Panc1 (cell line): ENCODE data around the gene CALM3.

Experiments
- POLR2AphosphoS5 ChIP-seq: IDR thresholded peaks from 2 replicates; pipeline ENCODE4 v1.6.1; 2012; ENCODE audit warnings: mild to moderate bottlenecking, low read depth, low read length, moderate library complexity
- SIN3A ChIP-seq: IDR thresholded peaks from 2 replicates; pipeline ENCODE4 v1.6.1; 2012; ENCODE audit warnings: low read depth, mild to moderate bottlenecking, low read length, moderate library complexity, borderline replicate concordance; ENCODE audit not compliant: insufficient read depth
- TF ChIP-seq, protein P1 (sequence below): fragments of 450-650 bp; IDR thresholded peaks from 2 replicates; pipeline ENCODE4 v1.5.1; 2017; ENCODE audit warnings: mild to moderate bottlenecking
- TF ChIP-seq, protein P2 (sequence below), 2 experiments: IDR thresholded peaks; 2 replicates each; pipeline ENCODE4 v1.6.1; 2011 to 2012; ENCODE audit warnings: low read depth in 2 of 2, control low read depth in 1 of 2, low read length in 1 of 2, mild to moderate bottlenecking in 1 of 2, moderate library complexity in 1 of 2; ENCODE audit not compliant: insufficient read depth in 1 of 2

DNA sequence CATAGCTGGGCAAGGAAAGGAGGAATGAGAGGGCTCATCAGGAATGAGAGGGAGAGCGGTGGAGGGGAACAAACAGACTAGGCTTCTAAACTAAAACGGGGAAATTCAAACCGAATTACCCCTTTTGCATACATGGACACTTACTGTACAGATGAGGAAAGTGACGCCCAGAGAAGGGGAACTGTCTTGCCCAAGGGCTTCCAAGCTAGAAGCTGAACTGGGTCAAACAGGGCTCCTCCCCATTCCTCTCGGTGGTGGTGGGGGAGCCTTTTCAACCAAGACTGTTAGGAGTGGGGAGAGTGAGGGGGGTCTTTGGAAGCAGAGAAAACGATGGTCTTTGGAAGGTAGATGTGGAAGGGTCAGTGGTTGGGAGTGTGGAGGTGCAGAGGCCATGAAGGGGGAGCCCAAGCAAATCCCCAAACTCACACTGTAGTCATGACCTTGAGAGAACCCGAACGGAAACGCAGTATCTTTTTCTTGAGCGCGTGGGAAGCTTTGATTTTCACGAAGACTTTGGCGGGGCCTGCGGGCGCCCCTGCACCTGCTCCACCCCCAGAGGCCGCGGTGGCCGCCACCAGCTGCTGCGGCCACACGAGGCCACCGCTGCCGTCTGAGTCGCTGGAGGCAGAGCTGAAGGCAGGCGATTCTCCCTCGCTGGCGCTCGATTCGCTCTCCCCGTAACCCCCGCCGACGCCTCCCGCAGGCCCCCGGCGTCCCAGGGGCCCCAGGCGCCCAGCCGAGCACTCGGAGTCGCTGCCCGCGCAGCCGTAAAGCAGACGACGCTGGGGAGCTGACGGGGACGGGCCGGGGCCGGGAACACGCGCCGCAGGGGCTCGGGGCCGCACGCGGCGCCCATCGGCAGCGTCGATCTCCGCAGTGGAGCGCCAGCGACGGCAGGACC, 47.2 kb downstream of the CALM3 start:
- TF ChIP-seq, protein P1, sequence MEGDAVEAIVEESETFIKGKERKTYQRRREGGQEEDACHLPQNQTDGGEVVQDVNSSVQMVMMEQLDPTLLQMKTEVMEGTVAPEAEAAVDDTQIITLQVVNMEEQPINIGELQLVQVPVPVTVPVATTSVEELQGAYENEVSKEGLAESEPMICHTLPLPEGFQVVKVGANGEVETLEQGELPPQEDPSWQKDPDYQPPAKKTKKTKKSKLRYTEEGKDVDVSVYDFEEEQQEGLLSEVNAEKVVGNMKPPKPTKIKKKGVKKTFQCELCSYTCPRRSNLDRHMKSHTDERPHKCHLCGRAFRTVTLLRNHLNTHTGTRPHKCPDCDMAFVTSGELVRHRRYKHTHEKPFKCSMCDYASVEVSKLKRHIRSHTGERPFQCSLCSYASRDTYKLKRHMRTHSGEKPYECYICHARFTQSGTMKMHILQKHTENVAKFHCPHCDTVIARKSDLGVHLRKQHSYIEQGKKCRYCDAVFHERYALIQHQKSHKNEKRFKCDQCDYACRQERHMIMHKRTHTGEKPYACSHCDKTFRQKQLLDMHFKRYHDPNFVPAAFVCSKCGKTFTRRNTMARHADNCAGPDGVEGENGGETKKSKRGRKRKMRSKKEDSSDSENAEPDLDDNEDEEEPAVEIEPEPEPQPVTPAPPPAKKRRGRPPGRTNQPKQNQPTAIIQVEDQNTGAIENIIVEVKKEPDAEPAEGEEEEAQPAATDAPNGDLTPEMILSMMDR: no peak
- TF ChIP-seq POLR2AphosphoS5 (no peak), SIN3A (no peak)
- TF ChIP-seq, protein P2, sequence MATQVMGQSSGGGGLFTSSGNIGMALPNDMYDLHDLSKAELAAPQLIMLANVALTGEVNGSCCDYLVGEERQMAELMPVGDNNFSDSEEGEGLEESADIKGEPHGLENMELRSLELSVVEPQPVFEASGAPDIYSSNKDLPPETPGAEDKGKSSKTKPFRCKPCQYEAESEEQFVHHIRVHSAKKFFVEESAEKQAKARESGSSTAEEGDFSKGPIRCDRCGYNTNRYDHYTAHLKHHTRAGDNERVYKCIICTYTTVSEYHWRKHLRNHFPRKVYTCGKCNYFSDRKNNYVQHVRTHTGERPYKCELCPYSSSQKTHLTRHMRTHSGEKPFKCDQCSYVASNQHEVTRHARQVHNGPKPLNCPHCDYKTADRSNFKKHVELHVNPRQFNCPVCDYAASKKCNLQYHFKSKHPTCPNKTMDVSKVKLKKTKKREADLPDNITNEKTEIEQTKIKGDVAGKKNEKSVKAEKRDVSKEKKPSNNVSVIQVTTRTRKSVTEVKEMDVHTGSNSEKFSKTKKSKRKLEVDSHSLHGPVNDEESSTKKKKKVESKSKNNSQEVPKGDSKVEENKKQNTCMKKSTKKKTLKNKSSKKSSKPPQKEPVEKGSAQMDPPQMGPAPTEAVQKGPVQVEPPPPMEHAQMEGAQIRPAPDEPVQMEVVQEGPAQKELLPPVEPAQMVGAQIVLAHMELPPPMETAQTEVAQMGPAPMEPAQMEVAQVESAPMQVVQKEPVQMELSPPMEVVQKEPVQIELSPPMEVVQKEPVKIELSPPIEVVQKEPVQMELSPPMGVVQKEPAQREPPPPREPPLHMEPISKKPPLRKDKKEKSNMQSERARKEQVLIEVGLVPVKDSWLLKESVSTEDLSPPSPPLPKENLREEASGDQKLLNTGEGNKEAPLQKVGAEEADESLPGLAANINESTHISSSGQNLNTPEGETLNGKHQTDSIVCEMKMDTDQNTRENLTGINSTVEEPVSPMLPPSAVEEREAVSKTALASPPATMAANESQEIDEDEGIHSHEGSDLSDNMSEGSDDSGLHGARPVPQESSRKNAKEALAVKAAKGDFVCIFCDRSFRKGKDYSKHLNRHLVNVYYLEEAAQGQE (IDR thresholded peaks at IDR 0.05; ENCODE audit: insufficient read depth in 1 of 2, low read depth in 2 of 2, low read length in 1 of 2): no peak
